Activated CD8-positive, alpha-beta memory T cell treated with anti-CD3 and anti-CD28 coated beads, Interleukin-2, amount 50 U/mL, for 1 hour (primary cell): ENCODE measurements around the gene QSOX1.

Experiments used
- DNase-seq: peaks from one replicate; pipeline ENCODE4 v3.0.0-alpha.2; 2020; ENCODE audit errors: extremely low read depth

QSOX1 gene

GRCh38 chr1:180169640-180170195 lies 15.0 kb downstream of the QSOX1 start:
- no peak for DNase-seq

- no peak for DNase-seq
Observed at GRCh38 chr1:180170546-180171151, 16.0 kb downstream of the QSOX1 start.

GRCh38 chr1:180171691-180172090 lies 17.0 kb downstream of the QSOX1 start:
- DNase-seq: no peak

- no peak for DNase-seq
Observed at GRCh38 chr1:180173451-180173850, 18.8 kb downstream of the QSOX1 start.

- no peak for DNase-seq
Observed at GRCh38 chr1:180173952-180174351, 19.3 kb downstream of the QSOX1 start.

- no peak for DNase-seq
Observed at GRCh38 chr1:180175291-180175690, 20.6 kb downstream of the QSOX1 start.

GRCh38 chr1:180175806-180176205 lies 21.1 kb downstream of the QSOX1 start:
- DNase-seq: no peak

- no peak for DNase-seq
Observed at GRCh38 chr1:180176965-180177364, 22.3 kb downstream of the QSOX1 start.

- no peak for DNase-seq
Observed at GRCh38 chr1:180177931-180178330, 23.3 kb downstream of the QSOX1 start.

- DNase-seq: no peak
Observed at GRCh38 chr1:180178511-180179161, 24.0 kb downstream of the QSOX1 start.

GRCh38 chr1:180179162-180179957 lies 24.7 kb downstream of the QSOX1 start:
- no peak for DNase-seq

GRCh38 chr1:180181048-180181447 lies 26.4 kb downstream of the QSOX1 start:
- DNase-seq: no peak

- no peak for DNase-seq
Observed at GRCh38 chr1:180181996-180182642, 27.4 kb downstream of the QSOX1 start.

- DNase-seq: no peak
Observed at GRCh38 chr1:180182643-180183311, 28.1 kb downstream of the QSOX1 start.

GRCh38 chr1:180183426-180183825 lies 28.8 kb downstream of the QSOX1 start:
- no peak for DNase-seq

GRCh38 chr1:180184041-180184440 lies 29.4 kb downstream of the QSOX1 start:
- no peak for DNase-seq

GRCh38 chr1:180185281-180185680 lies 30.6 kb downstream of the QSOX1 start:
- DNase-seq: no peak

GRCh38 chr1:180185971-180186645 lies 31.4 kb downstream of the QSOX1 start:
- no peak for DNase-seq

GRCh38 chr1:180186831-180187230 lies 32.2 kb downstream of the QSOX1 start:
- DNase-seq: no peak

- DNase-seq: no peak
Observed at GRCh38 chr1:180187626-180188025, 33.0 kb downstream of the QSOX1 start.

GRCh38 chr1:180188091-180188506 lies 33.4 kb downstream of the QSOX1 start:
- no peak for DNase-seq
